ENCODE results near the gene BMP7.

Gene BMP7

GRCh38 chr20:57141492-57141891, 124.9 kb downstream of the BMP7 start:
- DNase-seq = no peak

GRCh38 chr20:57140416-57140965, 126.0 kb downstream of the BMP7 start:
- no peak for DNase-seq

GRCh38 chr20:57139342-57140093, 126.9 kb downstream of the BMP7 start:
- no peak for DNase-seq

DNA sequence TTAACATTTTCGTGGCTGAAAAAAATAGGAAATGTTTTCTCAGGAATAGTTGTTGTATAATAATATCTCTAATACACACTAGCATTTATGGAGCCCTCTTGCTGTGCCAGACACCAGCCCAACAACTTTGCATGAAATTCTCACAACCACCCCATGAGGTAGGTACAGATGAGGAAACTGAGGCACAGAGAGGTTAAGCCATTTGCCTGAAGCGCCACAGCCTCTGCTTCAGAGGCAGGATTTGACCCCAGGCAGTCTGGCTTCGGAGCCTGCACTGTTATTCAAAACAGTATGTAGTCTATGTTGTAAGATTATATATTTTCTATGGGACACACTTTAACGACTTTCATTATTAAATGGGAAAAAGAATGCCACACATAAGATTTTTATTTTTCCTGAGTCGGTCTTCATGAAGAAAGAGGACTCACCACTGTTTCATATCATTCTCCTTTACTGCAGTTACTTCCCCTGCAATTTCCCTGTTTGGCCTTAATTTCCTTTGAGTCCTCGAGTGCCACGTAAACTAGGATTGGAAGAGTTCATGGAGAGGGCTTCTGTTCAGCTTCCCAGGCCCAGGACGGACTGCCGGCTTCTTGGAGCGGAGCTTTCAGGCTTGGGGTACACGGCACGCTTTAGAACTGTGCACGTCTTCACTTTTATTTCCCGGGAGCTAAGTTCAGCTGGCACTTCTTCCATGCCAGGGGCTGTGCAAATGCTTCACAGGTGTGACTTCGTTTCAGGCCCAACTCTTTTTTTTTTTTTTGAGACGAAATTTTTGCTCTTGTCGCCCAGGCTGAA, 128.0 kb downstream of the BMP7 start:
- no peak for DNase-seq

DNA sequence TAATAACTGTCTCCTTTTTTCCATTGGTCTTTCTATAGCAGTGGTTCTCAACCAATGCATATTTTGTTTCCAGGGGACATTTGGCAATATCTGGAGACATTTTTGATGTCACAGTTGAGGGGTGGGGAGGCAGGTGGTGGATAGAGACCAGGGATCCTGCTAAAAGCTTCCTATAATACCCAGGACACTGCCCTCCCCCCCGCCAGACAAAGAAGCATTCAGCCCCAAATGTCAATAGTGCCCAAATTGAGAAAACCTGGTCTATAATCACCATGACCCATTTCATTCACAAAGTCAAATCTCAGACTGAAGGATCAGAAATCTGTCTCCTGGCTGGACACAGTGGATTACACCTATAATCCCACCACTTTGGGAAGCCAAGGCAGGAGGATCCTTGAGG, 128.8 kb downstream of the BMP7 start:
- no peak for DNase-seq

DNA sequence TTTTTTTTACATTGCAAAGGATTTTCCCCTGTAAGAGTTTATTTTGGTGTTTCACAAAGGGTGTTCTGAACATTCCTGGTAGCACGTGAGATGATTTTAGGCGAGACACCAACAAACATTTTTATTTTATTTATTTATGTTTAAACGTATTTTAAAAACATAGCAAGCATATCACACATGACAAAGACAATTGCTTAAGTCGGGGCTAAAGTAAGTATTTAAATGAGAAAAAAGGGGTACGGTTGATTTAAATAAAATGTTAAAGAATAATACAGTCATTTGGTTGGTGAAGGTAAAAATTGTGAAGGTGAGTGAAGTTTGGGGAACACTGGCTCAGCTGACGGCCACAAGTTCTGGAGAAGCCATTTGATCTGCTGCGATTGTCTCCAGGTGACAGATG, 129.7 kb downstream of the BMP7 start:
- DNase-seq = no peak

DNA sequence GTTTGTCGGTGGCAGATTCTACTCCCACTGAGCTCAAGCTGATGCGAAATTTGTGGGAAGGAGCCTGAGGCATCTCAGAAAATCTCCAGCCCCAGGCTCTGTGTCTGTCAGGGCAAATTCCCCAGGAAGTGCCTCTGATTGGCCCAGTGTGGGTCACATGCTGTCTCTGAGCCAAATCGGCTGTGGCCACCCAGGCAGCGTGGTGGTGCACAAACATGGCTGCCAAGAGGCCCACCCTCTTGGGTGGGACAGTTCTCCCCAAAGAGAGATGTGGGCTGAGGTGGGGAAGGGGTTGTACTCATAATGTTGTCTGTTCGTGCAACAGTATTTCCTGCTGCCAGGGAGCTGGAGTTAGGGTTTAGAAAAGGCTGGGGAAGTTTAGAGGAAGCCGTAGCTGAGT, 130.6 kb downstream of the BMP7 start:
- DNase-seq = no peak

DNA sequence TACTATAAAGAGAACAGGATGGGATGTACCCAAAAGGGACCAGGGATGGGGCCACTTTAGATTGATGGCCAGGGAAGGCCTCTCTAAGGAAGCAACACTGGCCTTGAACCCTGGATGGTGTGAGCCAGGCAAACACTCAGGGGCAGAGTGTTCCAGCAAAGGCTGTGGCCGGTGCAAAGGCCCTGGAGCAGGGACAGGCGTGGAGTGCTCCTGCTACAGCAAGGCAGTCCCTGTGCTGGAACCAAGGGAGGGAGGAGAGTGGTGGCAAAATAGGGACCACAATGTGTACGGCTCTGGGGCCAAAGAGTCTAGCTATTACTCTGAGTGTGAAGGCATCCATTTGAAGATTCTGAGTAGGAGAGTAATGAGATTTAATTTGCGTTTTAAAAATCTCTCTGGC, 131.6 kb downstream of the BMP7 start:
- no peak for DNase-seq

GRCh38 chr20:57133926-57134650, 132.4 kb downstream of the BMP7 start:
- no peak for DNase-seq

DNA sequence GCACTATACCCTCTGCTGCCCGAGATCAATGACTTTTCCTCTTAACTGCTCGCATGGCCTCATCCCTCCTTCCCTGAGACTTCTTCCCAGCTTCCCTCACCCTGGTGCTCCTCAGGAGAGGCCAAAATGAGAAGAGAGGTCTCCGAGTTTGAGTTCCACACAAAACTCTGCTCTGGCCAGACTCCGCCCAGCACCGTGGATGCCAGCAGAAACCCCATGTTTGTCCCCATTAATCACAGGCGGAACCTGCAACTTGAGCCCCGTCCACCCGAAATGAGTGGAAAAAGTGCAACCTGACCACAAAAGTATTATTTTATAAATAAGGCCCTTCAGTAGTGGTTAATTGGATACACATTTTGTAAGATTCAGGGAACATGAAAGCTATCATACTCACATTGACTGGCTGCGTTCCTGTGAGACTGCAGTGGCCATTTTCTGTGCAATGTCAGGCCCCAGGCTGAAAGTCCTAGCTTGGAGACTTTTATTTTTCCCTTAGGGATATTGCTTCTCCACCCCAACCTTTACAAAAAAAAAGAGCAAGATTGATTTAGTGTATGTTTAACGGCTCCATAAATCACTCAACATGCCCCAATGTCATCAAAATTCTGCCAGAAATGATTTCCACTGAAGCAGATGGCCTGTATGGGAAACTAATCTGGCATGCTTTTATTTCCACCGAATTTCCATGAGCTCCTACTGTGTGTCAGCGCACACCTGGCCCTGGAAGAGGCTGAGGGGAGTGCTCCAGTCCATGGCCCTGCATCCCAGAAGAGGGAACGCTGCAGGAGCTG, 134.6 kb downstream of the BMP7 start:
- DNase-seq = no peak

- no peak for DNase-seq
These were observed 135.4 kb downstream of the BMP7 start for GRCh38 chr20:57131077-57131476.

GRCh38 chr20:57130160-57130772, 136.2 kb downstream of the BMP7 start:
- no peak for DNase-seq

- DNase-seq = no peak
These were observed 137.1 kb downstream of the BMP7 start for GRCh38 chr20:57129303-57129702.

- DNase-seq = no peak
These were observed 138.2 kb downstream of the BMP7 start for GRCh38 chr20:57128044-57128757.

DNA sequence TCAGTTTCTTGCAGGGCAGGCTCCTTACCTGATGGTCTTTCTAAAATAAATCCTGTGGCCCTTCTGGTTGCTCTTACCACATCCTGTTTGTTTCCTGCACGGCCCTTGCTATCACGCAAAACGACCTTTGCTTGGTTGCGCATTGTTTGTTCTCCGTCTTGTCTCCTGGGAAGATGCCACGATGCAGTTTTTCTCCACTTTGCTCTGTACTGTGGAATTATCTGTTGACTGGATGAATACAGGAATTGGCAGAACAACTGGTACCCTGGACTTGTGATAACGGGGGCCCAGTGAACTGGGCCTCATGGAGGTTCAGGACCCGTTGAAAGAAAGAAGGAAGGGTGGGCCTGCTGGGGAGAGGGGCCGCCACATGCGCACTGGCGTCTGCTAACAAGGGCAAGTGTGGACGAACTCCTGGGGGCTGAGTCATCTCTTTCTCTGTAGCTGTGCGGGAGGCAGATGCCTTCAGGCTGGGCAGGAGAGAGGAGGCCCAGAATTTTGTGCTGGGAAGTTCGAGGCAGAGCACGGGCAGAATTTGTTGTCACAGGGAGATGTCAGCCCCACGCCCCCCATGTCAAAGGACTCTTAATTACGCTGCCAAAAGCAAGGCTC, 139.9 kb downstream of the BMP7 start:
- DNase-seq = no peak

- DNase-seq = no peak
These were observed 141.5 kb downstream of the BMP7 start for GRCh38 chr20:57124800-57125517.

- no peak for DNase-seq
These were observed 142.1 kb downstream of the BMP7 start for GRCh38 chr20:57124366-57124765.

- no peak for DNase-seq
These were observed 142.9 kb downstream of the BMP7 start for GRCh38 chr20:57123504-57123903.

DNA sequence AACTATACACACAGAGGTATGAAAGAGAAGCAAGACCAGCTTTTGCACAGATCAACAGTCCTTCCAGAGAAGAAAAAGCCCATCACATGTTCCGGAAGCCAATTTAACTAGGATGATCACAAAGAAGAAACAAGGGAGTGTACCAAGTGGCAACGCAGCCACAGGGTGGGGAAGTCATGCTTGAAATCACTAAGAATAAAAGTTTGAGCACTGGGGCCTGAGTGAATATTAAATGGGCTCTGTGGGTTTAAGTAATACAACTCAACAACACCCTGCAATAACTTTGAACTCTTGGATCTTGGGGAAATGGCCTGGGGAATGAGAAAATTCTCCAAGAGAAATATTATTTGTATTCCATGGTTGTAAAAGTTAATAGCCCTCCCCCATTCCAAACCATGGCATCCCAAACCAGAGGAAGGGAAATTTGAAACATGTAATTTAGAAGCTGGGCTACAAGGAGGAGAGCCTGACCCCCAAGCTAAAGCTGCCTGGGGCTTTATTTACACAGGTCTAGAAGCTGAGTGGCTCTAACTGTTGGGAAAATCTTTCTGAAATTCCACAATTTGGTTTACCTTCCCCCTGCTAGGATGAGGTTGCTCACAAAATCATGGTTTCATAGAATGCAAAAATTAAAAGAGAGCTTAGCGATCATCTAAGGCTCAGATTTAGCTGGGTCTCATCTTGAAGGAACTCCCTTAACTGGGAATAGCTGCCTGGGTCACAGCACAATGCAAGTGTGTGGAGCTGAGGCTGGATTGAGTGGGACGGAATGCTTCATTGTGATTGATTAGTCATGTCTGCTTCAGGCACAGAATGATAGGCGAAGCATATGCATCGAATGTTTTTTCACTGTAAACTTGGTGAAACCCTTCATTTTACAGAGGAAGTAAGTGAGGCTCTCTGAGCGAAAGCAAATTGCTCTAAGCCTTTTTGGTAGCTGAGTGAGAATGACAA, 143.6 kb downstream of the BMP7 start:
- no peak for DNase-seq
